Psoas muscle (tissue), 8 donors: ENCODE results near the gene FAM118A. TPM values are rescaled to one million over a fixed set of nuclear protein-coding genes. Genes with fewer than 3 reads are reported as not detected.

Experiments
- ATAC-seq, 4 donors: fragments of 200-7000 bp; cut with Tn5 transposase; one replicate each; pipeline ENCODE4 v1.9.1; 2020; ENCODE audit warnings: moderate library complexity in 3 of 4, mild to moderate bottlenecking in 2 of 4
- DNase-seq, 2 donors: peaks; one replicate each; pipeline ENCODE4 v3.0.0-alpha.2; 2020
- H3K27ac ChIP-seq: fragments of 200-600 bp; one replicate; pipeline ENCODE4 v1.8.0; 2022
- H3K27me3 ChIP-seq, 3 donors: fragments of 200-600 bp in 1 of 3; one replicate each; pipeline versions ENCODE4 v1.6.1 to v1.8.0; 2013 to 2022; ENCODE audit warnings: low read length in 2 of 3, mild to moderate bottlenecking in 2 of 3, moderate library complexity in 1 of 3; ENCODE audit not compliant: insufficient read depth in 3 of 3
- H3K36me3 ChIP-seq, 2 donors: fragments of 200-600 bp in 1 of 2; one replicate each; pipeline versions ENCODE4 v1.6.1 to v1.8.0; 2013 to 2022; ENCODE audit warnings: low read depth in 1 of 2, mild to moderate bottlenecking in 1 of 2, moderate library complexity in 1 of 2; ENCODE audit not compliant: insufficient read depth in 1 of 2
- H3K4me1 ChIP-seq: fragments of 200-600 bp; one replicate; pipeline ENCODE4 v1.8.0; 2022
- H3K4me3 ChIP-seq: fragments of 200-600 bp; one replicate; pipeline ENCODE4 v1.8.0; 2022; ENCODE audit warnings: mild to moderate bottlenecking
- H3K9me3 ChIP-seq: fragments of 200-600 bp; one replicate; pipeline ENCODE4 v1.8.0; 2022
- CTCF ChIP-seq: fragments of 200-600 bp; IDR thresholded peaks from one replicate; pipeline ENCODE4 v1.8.0; 2022; ENCODE audit warnings: antibody characterized with exemption
- WGBS, 3 donors: extraction: QIAGEN DNeasy Blood & Tissue Kit; methylation state at CpG; one replicate each; pipeline versions ENCODE4 v1.1.6 to v1.1.7; 2013; 5-methylcytosine and 5-hydroxymethylcytosine counted together
- intact Hi-C, 2 donors: fragments of 100-400 bp; cut with DNase I; formaldehyde crosslinking; loops; one replicate each; pipeline versions ENCODE4 v1.11.0 to v1.14.2; 2022
- polyA plus RNA-seq, 3 donors: library from polyadenylated mRNA; stranded (reverse); fragments of 200-250 nt; gene quantifications; one replicate each; pipeline ENCODE4 v1.2.3, GENCODE V29; 2013
- total RNA-seq, 4 donors: library from RNA; stranded (reverse); fragmentation: NEBNext Ultra II Directional in 2 of 4; extraction: Animal tissue kit (Norgen Biotek cat#: 25700) in 2 of 4; gene quantifications; one replicate each; pipeline versions ENCODE4 v1.2.1 to v1.2.4, GENCODE V29; 2021 to 2023
- donor health status: healthy with polysubstance abuse.
- donor health status: DM: no; HTN: no; CAD: no; lungs with moderate emphysema.
- donor health status: Bipolar disorder and iron deficiency.
- donor health status: healthy.
- donor health status: DM: yes; HTN: yes; CAD: no.
- donor health status: DM: no; HTN: no; CAD: no.
- donor health status: DM: no; HTN: no; CAD: no.
- donor health status: DM: yes; HTN: yes; CAD: no.

The FAM118A gene
- total and polyA plus RNA-seq, 7 donors = 5.8 to 25.5 (median 16.1) TPM

GRCh38 chr22:45308391-45308956 is 1.3 kb upstream of the FAM118A start:
- Histone ChIP-seq H3K9me3 (no peaks in the 10 kb centered on the region), H3K27ac (no peak overlapping the region), H3K27me3 (no peaks in the 10 kb centered on the region), H3K36me3 (no peaks in the 10 kb centered on the region), H3K4me1 (peaks cover 6% of the 10 kb centered on the region), H3K4me3 (no peak overlapping the region)
- ATAC-seq (no peak), DNase-seq (no peak)
- intact Hi-C loops = no loop called here
- WGBS, 3 donors = 90 to 95% (median 93%) methylated on average over 6 of the region's 6 CpGs
- no peak for TF ChIP-seq CTCF

GRCh38 chr22:45308957-45309421 is 745 bp upstream of the FAM118A start:
- 54 to 58% (median 57%) methylated on average over 25 of the region's 25 CpGs for WGBS, 3 donors
- Histone ChIP-seq H3K4me3 (peak overlapping the region; percentile 99), H3K9me3 (no peaks in the 10 kb centered on the region), H3K4me1 (peaks cover 6% of the 10 kb centered on the region), H3K27me3 (no peaks in the 10 kb centered on the region), H3K36me3 (no peaks in the 10 kb centered on the region), H3K27ac (peak overlapping the region; percentile 92)
- ATAC-seq (no peak), DNase-seq (peak in 1 of 2 donors; percentile 56)
- intact Hi-C loops = no loop called here
- no peak for TF ChIP-seq CTCF

- no peaks in the 10 kb centered on the region for H3K36me3 ChIP-seq
- DNase-seq = no peak
- 3 to 6% (median 4%) methylated on average over 25 to 33 of the region's 33 CpGs for WGBS, 3 donors
Observed at GRCh38 chr22:45310331-45310976, 720 bp downstream of the FAM118A start.

GRCh38 chr22:45310977-45311531 is 1.3 kb downstream of the FAM118A start:
- peak overlapping the region; percentile 99 for H3K4me3 ChIP-seq
- H3K36me3 ChIP-seq = no peaks in the 10 kb centered on the region
- no peaks in the 10 kb centered on the region for H3K27me3 ChIP-seq
- H3K4me1 ChIP-seq = peaks cover 14% of the 10 kb centered on the region
- intact Hi-C loops = no loop called here
- peak overlapping the region; percentile 92 for H3K27ac ChIP-seq
- DNase-seq (no peak), ATAC-seq (no peak)
- 35 to 39% (median 36%) methylated on average over 14 of the region's 14 CpGs for WGBS, 3 donors
- H3K9me3 ChIP-seq = no peaks in the 10 kb centered on the region
- TF ChIP-seq CTCF = no peak

More at GRCh38 chr22:45310331-45310976, 720 bp downstream of the FAM118A start:
- H3K4me1 ChIP-seq = peaks cover 14% of the 10 kb centered on the region
- H3K9me3 ChIP-seq = no peaks in the 10 kb centered on the region
- ATAC-seq = no peak
- peak overlapping the region; percentile 92 for H3K27ac ChIP-seq
- intact Hi-C loops = no loop called here
- TF ChIP-seq CTCF = no peak
- H3K4me3 ChIP-seq = peak overlapping the region; percentile 99
- no peaks in the 10 kb centered on the region for H3K27me3 ChIP-seq
